T-helper 17 cell (primary cell): ENCODE measurements around the gene GALNT13. TPM values are rescaled to one million over a fixed set of nuclear protein-coding genes. Genes with fewer than 3 reads are reported as not detected.

Experiments used
- ATAC-seq: fragments of 150-1000 bp; cut with Tn5 transposase; 2 replicates; pipeline ENCODE4 v1.10.0; 2021; ENCODE audit warnings: mild to moderate bottlenecking, moderate library complexity
- DNase-seq, 3 donors: peaks; one replicate each; pipeline versions ENCODE4 v3.0.0 to v3.0.0-alpha.2; 2020 to 2021
- H3K9me3 ChIP-seq: one replicate; pipeline ENCODE4 v1.7.0; 2013; ENCODE audit warnings: low read length, mild to moderate bottlenecking; ENCODE audit not compliant: control insufficient read depth, poor library complexity, severe bottlenecking
- H3K27ac Mint-ChIP-seq: one replicate; pipeline ENCODE4 v1.8.0; 2022; ENCODE audit warnings: mild to moderate bottlenecking, moderate library complexity, mixed read lengths
- H3K27me3 Mint-ChIP-seq: one replicate; pipeline ENCODE4 v1.8.0; 2022; ENCODE audit warnings: mixed read lengths
- H3K36me3 Mint-ChIP-seq: one replicate; pipeline ENCODE4 v1.8.0; 2022; ENCODE audit warnings: low read depth, mixed read lengths
- H3K4me1 Mint-ChIP-seq: one replicate; pipeline ENCODE4 v1.8.0; 2022; ENCODE audit warnings: mild to moderate bottlenecking, mixed read lengths
- H3K4me3 Mint-ChIP-seq: one replicate; pipeline ENCODE4 v1.8.0; 2022; ENCODE audit warnings: mild to moderate bottlenecking, moderate library complexity, mixed read lengths
- total RNA-seq, 4 donors: library from RNA in 2 of 4; stranded (reverse) in 2 of 4; gene quantifications; one replicate each; pipeline ENCODE4 v1.2.3 and lab custom pipeline; 2022 to 2026

Gene GALNT13
- total RNA-seq, 2 donors from 2014 or later = not detected

DNA sequence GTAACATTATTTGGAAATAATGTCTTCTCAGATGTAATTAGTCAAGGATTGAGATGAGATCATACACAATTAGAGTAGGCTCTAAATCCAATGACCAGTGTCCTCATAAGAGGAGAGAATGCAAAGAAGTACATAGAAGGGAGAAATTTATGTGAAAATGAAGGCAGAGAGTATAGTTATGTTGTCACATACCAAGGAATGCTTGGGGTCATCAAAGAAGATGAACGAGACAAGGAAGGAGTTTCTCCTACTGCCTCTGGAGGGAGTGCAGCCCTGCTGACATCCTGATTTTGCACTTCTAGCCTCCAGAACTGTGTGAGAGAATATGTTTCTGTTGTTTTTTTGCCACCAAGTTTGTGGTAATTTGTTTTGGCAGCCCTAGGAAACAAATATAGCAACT lies 100.1 kb downstream of the GALNT13 start:
- no peak overlapping the region for H3K27ac Mint-ChIP-seq
- ATAC-seq = no peak
- H3K9me3 ChIP-seq = no peaks in the 10 kb centered on the region
- H3K4me1 Mint-ChIP-seq = no peaks in the 10 kb centered on the region
- no peaks in the 10 kb centered on the region for H3K27me3 Mint-ChIP-seq
- no peak overlapping the region for H3K4me3 Mint-ChIP-seq
- DNase-seq = no peak
- H3K36me3 Mint-ChIP-seq = no peaks in the 10 kb centered on the region

DNA sequence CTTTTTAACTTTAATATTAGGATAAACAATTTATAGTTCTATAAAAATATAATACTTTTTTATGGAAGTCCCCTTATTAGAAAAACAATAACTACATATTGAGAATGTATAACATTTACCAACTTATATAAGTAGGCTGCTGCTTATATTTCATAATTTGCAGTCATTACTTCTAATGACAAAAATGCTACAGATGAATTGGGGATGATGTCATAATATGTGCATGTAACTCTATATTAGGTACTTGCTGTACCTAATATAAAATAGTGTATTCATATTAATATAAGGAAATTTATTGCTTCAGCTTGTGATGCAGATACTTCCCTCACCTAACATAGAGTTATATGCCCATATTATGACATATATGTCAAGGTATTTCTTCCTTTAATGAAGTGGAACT lies 100.7 kb downstream of the GALNT13 start:
- no peaks in the 10 kb centered on the region for H3K4me1 Mint-ChIP-seq
- H3K36me3 Mint-ChIP-seq = no peaks in the 10 kb centered on the region
- H3K27me3 Mint-ChIP-seq = no peaks in the 10 kb centered on the region
- H3K27ac Mint-ChIP-seq = no peak overlapping the region
- H3K9me3 ChIP-seq = no peaks in the 10 kb centered on the region
- ATAC-seq = no peak
- DNase-seq = no peak
- no peak overlapping the region for H3K4me3 Mint-ChIP-seq

DNA sequence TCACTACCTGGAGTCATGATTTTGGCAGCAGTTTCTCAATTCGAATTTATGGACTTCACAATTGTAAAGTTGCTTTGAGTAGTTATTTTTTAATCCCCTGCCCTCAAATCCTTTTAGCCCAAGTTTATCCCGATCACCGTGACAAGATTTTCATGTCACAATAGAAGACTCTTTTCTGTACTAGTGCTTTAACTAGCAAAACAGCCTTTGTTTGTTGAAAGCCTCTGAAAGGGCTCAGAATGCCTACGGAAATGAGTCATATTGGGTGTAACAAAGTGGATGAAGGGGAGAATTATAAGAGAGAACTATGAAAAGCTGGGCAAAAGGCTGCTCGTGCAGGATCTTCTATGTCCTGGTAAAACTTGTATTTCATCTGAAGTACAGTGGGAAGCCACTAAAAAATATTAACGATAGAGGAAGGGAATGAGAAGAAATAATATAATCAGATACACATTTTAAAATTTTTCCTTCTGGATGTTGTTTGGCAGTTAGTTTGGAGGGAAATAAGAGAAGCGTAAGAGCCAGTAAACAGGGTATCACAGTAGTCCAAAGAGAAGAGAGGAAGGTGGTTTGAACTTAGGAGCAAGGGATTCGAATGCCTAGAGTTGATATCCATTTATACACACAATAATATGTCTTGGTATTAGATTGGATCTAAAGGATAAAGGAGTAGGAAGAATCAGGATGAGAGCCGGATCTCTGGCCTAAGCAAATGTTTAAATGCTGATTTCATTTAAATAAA lies 114.9 kb downstream of the GALNT13 start:
- H3K9me3 ChIP-seq = no peaks in the 10 kb centered on the region
- H3K36me3 Mint-ChIP-seq = no peaks in the 10 kb centered on the region
- no peak overlapping the region for H3K27ac Mint-ChIP-seq
- DNase-seq (no peak), ATAC-seq (no peak)
- no peaks in the 10 kb centered on the region for H3K27me3 Mint-ChIP-seq
- H3K4me3 Mint-ChIP-seq = no peak overlapping the region
- H3K4me1 Mint-ChIP-seq = no peaks in the 10 kb centered on the region

DNA sequence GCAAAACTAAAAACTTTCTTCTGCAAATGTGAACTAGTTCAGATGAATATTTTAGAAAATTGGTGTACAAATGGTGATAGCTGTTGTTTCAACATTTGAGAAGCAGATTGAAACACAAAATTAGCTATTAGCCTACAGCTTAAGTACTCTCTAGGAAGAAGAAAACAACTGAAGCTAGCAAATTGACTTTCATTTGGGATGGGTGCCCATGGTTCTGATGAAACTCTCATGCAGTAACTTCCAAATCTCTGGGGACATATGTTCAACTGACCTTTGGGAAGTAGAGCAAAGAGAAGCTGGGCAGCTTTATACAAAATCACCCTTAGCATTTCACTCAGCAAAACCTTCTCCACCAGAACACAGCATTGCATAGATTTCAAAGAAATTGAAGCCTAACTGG lies 119.0 kb downstream of the GALNT13 start:
- Mint-ChIP-seq H3K27ac (no peak overlapping the region), H3K4me1 (no peaks in the 10 kb centered on the region), H3K36me3 (no peaks in the 10 kb centered on the region), H3K27me3 (no peaks in the 10 kb centered on the region), H3K4me3 (no peak overlapping the region)
- DNase-seq (no peak), ATAC-seq (no peak)
- H3K9me3 ChIP-seq = no peaks in the 10 kb centered on the region

DNA sequence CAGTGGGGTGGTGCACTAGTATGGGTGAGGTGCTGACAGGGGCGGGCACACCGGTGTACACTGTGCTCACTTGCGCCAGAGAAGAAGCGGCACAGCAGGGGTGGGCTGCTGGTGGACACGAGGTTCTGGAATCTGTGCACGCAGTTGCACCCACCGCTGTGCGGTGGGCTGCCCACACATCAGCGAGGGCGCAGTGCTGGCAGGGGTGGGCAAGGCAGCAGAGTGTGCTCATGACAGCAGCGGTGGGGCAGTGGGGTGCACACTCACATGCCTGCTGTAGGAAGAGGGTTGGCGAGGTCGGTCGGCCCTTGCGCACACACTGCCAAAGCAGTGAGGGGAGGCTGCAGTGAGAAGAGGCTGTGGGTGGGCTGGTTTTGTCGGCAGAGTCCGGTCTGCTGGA lies 141.8 kb downstream of the GALNT13 start:
- no peak for DNase-seq
- no peaks in the 10 kb centered on the region for H3K4me1 Mint-ChIP-seq
- no peak for ATAC-seq

DNA sequence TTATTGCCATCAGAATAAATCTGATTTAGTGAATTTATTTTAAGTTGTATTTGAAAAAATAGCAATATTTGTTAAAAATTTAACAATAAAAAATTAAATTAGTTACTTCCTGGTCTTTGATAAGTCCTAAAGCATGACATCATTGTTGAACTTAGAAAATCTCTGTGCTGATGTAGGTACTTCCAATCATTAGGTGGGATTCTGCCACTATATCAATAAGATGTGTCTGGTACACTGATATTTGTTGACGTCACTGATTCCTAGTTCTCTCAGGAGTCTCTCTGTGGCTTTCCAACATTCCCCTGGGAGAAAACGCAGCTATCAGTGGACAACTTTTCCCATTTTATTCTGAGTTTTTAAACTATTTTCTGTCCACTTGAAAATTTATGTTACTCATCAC lies 143.5 kb downstream of the GALNT13 start:
- Mint-ChIP-seq H3K27ac (no peak overlapping the region), H3K4me1 (no peaks in the 10 kb centered on the region), H3K27me3 (no peaks in the 10 kb centered on the region), H3K36me3 (no peaks in the 10 kb centered on the region), H3K4me3 (no peak overlapping the region)
- DNase-seq (no peak), ATAC-seq (no peak)
- H3K9me3 ChIP-seq = no peaks in the 10 kb centered on the region

More for the DNA sequence above, 141.8 kb downstream of the GALNT13 start:
- H3K36me3 Mint-ChIP-seq = no peaks in the 10 kb centered on the region
- H3K27ac Mint-ChIP-seq = no peak overlapping the region
- H3K4me3 Mint-ChIP-seq = no peak overlapping the region
- H3K9me3 ChIP-seq = no peaks in the 10 kb centered on the region
- no peaks in the 10 kb centered on the region for H3K27me3 Mint-ChIP-seq

DNA sequence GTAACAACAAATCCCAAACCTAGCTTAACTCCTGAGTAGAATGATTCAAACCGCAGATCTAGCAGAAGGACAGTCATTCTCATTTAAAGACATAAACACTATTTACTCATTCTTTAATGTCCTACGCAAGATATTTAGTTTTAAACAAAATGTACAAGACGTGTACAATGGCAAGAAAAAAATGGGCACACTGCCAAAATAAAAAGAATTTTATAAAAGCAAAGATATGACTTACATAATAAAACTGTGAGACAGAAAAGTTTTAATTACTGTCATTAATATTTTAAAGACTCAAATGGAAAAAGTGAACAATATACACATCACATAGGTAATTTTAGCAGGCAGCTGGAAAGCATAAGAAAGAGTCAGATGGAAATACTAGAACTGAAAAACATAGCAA lies 157.8 kb downstream of the GALNT13 start:
- no peaks in the 10 kb centered on the region for H3K27me3 Mint-ChIP-seq
- H3K36me3 Mint-ChIP-seq = no peaks in the 10 kb centered on the region
- no peaks in the 10 kb centered on the region for H3K9me3 ChIP-seq
- H3K4me3 Mint-ChIP-seq = no peak overlapping the region
- ATAC-seq (no peak), DNase-seq (no peak)
- no peaks in the 10 kb centered on the region for H3K4me1 Mint-ChIP-seq
- H3K27ac Mint-ChIP-seq = no peak overlapping the region

DNA sequence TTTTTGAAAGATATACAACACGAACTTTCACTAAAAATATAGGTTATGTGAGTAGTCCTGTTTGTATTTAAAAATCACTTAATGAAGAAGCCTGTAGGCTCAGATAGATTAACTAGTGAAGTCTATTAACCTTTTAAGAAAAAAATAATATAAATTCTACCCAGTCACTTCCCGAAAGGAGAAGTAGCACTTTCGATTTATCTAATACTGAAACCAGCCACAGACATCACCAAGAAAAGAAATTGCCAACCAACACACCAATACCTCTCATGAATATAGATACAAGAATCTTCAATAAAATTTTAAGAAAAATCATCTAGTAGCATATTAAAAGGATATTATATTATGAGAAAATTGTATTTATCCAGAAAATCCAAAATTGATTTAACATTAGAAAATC lies 160.5 kb downstream of the GALNT13 start:
- Mint-ChIP-seq H3K4me1 (no peaks in the 10 kb centered on the region), H3K27me3 (no peaks in the 10 kb centered on the region), H3K36me3 (no peaks in the 10 kb centered on the region), H3K27ac (no peak overlapping the region), H3K4me3 (no peak overlapping the region)
- H3K9me3 ChIP-seq = no peaks in the 10 kb centered on the region
- ATAC-seq (no peak), DNase-seq (no peak)

DNA sequence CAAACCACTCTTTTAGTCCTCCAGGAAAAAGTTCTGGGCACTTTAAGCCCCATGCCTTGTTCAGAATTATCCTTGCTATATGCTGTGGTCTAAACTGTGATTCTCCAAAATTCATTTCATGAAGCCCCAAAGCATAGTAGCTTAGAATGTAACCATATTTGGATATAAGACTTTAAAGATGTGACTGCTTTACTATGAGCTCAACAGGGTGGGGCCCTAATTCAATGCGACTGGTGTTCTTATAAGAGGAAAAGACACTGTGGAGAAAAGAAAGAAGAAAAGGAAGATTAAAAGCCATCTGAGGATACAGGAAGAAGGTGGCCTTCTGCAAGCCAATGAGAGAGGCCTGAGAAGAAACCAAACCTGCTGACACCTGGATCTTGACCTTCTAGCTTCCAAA lies 174.8 kb downstream of the GALNT13 start:
- H3K4me3 Mint-ChIP-seq = no peak overlapping the region
- H3K9me3 ChIP-seq = no peaks in the 10 kb centered on the region
- no peak for DNase-seq
- H3K27me3 Mint-ChIP-seq = no peaks in the 10 kb centered on the region
- no peaks in the 10 kb centered on the region for H3K36me3 Mint-ChIP-seq
- H3K4me1 Mint-ChIP-seq = no peaks in the 10 kb centered on the region
- H3K27ac Mint-ChIP-seq = no peak overlapping the region
- ATAC-seq = no peak

DNA sequence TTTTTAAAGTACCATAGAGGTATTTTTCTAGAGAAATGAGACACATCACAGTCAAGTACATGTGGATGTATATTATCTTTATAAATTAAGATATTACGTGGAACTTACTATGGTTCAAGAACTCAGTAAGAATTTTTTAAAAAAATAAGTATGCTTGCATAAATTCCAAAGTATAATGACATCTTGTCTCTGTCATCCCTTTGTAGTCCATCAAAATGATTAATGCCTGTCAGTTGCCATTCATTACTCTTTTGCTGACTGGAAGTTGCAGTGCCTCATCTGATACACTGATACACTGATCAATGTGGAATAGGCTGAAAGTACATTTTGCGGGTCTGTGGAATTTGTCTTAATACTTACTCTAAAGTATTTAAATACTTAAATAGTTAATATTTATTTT lies 177.2 kb downstream of the GALNT13 start:
- Mint-ChIP-seq H3K36me3 (no peaks in the 10 kb centered on the region), H3K4me3 (no peak overlapping the region), H3K27me3 (no peaks in the 10 kb centered on the region), H3K27ac (no peak overlapping the region), H3K4me1 (no peaks in the 10 kb centered on the region)
- ATAC-seq = no peak
- H3K9me3 ChIP-seq = no peaks in the 10 kb centered on the region
- no peak for DNase-seq

DNA sequence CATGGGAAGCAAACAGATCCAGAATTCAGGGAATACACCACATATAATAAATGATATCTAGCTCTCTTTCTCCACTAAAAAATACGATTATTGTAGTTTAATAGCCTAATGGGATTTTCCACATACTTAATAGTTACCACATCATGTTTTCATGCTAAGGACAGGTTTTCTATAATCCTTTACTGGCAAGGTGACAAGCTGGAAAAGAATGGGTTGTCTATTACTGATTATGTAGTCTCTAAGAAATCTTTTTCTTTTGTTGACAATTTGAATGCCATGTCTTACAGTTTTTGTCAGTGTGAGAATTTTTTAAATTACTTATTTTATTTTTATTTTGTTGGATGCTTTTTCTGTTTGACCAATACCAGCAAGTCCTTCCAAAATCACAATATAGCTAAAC lies 177.8 kb downstream of the GALNT13 start:
- no peaks in the 10 kb centered on the region for H3K27me3 Mint-ChIP-seq
- H3K27ac Mint-ChIP-seq = no peak overlapping the region

DNA sequence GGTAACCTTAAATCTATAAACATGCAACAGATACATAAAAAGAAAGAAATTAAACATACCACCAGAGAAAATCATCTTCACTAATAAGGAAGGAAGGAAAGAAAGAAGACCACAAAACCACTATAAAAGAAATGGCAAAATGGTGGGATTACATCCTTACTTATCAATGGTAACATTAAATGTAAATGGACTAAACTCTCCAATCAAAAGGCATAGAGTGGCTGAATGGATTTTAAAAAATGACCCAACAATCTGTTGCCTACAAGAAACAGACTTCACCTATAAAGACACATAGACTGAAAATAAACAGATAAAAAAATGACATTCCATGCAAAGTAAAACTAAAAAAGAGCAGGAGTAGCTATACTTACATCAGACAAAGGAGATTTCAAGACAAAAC lies 195.4 kb downstream of the GALNT13 start:
- Mint-ChIP-seq H3K4me3 (no peak overlapping the region), H3K27me3 (no peaks in the 10 kb centered on the region), H3K27ac (no peak overlapping the region), H3K36me3 (no peaks in the 10 kb centered on the region), H3K4me1 (no peaks in the 10 kb centered on the region)
- ATAC-seq (no peak), DNase-seq (no peak)
- no peaks in the 10 kb centered on the region for H3K9me3 ChIP-seq

More for the DNA sequence above, 177.8 kb downstream of the GALNT13 start:
- ATAC-seq (no peak), DNase-seq (no peak)
- H3K36me3 Mint-ChIP-seq = no peaks in the 10 kb centered on the region
- no peaks in the 10 kb centered on the region for H3K4me1 Mint-ChIP-seq
- H3K9me3 ChIP-seq = no peaks in the 10 kb centered on the region
- H3K4me3 Mint-ChIP-seq = no peak overlapping the region

DNA sequence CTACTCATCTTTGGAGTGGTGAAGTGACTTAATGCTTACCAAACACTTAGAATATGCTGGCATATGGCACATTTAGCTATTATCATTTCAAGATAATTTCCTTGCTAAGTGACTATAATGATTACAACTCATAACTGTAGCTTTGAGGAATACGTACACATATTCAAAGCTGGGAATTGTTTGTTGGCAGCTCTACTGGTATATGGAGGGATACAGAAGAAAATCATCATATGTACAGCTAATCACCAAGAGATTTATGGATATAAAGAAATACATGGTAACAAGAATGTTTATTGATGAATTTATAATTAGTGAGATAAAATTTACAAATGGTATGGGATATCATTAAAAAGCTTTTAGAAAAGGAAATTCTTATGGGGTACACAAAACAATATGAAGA lies 207.2 kb downstream of the GALNT13 start:
- no peak overlapping the region for H3K4me3 Mint-ChIP-seq
- H3K36me3 Mint-ChIP-seq = no peaks in the 10 kb centered on the region
- no peak for DNase-seq
- no peaks in the 10 kb centered on the region for H3K9me3 ChIP-seq
- no peak overlapping the region for H3K27ac Mint-ChIP-seq
- H3K27me3 Mint-ChIP-seq = no peaks in the 10 kb centered on the region
- H3K4me1 Mint-ChIP-seq = no peaks in the 10 kb centered on the region
- ATAC-seq = no peak

DNA sequence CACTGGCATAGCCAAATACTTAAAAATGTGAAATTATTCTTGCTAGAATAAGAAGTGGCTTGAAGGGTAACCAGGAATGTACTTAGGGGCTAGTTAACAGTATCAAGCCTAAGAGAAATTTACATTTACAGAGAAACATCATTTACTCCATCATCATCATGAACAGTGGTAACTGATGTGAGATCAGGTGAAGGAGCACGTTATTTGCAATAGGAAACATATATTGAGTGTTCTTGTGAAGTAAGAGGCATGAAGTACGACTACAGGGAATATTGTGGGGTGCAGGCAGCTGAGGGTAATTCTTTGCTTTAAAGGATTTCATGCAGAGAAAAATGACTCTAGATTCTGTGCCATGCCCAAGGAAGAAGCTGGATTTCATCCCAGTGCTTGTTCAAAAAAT lies 220.8 kb downstream of the GALNT13 start:
- Mint-ChIP-seq H3K27ac (no peak overlapping the region), H3K27me3 (no peaks in the 10 kb centered on the region), H3K4me3 (no peak overlapping the region), H3K36me3 (no peaks in the 10 kb centered on the region), H3K4me1 (no peaks in the 10 kb centered on the region)
- ATAC-seq = no peak
- H3K9me3 ChIP-seq = no peaks in the 10 kb centered on the region
- DNase-seq = no peak
